Stimulated activated CD8-positive, alpha-beta memory T cell treated with anti-CD3 and anti-CD28 coated beads, Interleukin-7, amount 100 ng/mL, for 24 hours (primary cell): ENCODE results near the gene TMEM250.
A peak's percentile ranks its signal among the peaks of the same experiment; 100 is the strongest.
"Not testable (repeated sequence)": the region's sequence is repeated elsewhere in the genome, so short reads cannot be mapped to it uniquely, and the experiment has no call there.

Source experiments
- DNase-seq: peaks from one replicate; pipeline ENCODE4 v3.0.0-alpha.2; 2020; ENCODE audit warnings: low read depth

Gene TMEM250

GRCh38 chr9:136118320-136119060, at the start of gene TMEM250:
TMEM250 (minus strand) TSS chr9:136118875; CDS start chr9:136116900, 1,975 bp downstream.
- DNase-seq, result peak; percentile 90

DNA sequence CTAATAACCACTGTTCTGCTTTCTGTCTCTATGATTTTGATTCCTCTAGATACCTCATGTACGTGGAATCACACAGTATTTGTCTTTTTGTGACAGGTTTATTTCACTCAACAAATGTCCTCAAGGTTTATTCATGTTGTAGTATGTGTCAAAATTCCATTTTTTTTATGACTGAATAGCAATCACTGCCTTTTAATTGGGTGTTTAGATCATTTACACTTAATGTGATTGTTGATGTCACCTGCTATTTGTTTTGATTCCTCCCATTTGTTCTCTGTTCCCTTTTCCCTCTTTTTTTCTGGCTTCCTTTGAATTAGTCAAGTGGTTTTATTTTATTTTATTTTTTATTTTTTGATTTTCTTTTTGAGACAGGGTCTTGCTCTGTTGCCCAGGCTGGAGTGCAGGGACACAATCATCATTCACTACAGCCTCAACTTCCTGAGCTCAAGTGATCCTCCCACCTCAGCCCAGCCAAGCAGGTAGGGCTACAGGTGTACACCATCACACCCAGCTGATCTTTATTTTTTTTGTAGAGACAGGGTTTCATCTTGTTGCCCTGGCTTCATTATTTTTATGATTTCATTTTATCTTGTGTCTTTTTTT, 44.7 kb upstream of the TMEM250 start:
- DNase-seq, result no peak

DNA sequence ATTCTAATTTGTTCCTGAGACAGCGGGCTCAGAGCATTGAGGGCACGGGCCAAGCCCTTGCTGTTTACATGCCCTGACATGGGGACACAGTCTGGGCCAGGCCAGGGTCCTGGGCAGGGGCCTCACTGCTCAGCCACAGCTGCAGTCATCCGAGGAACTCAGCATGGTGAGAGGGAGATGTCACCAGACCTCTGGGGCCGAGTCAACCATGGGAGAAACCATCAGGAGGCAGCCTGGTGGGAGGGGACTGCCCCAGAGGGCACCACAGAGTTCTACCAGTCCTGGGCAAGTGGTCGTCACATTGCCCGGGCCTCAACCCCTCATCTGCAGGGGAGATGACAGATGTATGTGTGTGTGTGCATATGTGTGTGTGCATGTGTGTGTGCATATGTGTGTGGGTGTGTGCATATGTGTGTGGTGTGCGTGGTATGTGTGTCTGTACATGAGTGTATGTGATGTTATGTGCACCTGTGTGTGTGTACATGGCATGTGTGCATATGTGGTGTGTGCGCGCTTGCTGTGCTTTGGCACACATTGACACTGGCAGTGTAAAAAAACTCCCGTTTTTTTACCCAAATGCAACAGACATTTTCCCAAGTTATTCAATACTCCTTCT, 42.4 kb upstream of the TMEM250 start:
- no peak for DNase-seq

DNA sequence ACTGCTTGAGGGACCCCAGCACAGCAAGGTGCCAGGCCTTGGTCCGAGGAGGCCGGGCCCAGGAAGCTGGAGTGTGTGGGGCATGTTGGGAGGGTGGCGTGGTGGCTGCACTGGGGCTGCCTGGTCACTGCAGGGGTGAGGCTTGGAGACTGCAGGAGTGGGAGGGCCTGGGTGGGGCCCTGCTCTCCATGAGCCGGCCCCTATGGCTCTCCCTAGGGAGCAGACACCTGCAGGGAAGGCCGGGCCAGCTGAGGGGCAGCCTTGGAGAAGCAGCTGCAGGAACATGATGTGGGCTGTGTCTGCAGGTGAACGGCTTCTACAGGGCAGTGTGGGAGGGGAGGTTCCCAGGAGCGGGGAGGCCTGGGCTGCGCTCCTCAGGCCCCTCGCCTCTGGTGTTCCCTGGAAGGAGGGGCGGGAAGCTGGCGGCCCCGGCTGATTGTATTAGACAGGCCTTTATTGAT, 41.7 kb upstream of the TMEM250 start:
- no peak for DNase-seq

GRCh38 chr9:136159851-136160250, 41.2 kb upstream of the TMEM250 start:
- DNase-seq, result no peak

DNA sequence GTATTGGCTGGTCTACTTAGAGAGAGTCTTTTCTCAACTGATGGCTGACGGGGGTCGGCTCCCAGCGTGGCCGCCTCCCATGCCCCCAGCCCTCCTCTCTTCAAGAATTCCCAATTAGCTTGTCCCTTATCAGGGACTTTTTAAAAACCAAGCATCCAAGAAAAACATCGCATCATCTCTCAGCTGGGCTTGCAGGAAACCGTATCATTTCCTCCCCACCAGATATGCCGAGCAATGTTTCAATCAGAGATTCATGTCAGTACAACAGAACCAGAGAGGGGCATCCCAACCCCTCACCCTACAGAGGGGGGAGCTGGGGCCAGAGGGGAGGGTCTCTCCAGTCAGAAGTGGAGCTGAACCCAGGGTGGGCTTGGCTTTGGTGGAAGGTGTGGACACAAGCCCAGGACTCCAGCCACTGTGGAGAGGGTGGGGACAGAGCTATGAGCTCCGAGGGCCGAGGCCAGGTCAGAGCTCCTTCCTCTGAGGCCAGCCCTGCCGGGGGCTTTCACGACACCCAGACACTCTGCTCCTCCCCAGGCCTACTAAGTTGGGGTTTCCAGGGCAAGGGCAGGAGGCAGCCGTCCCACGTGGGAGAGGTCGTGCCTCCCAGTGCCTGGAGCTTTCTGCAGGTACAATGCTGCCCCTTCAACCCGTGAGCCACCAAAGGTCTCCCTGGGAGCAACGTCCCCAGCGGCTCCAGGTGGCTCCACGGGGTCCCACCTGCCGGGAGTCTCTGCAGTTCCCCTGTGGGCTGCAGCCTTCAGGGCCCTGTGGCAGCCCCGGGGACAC, 39.0 kb upstream of the TMEM250 start:
- DNase-seq, result no peak

DNA sequence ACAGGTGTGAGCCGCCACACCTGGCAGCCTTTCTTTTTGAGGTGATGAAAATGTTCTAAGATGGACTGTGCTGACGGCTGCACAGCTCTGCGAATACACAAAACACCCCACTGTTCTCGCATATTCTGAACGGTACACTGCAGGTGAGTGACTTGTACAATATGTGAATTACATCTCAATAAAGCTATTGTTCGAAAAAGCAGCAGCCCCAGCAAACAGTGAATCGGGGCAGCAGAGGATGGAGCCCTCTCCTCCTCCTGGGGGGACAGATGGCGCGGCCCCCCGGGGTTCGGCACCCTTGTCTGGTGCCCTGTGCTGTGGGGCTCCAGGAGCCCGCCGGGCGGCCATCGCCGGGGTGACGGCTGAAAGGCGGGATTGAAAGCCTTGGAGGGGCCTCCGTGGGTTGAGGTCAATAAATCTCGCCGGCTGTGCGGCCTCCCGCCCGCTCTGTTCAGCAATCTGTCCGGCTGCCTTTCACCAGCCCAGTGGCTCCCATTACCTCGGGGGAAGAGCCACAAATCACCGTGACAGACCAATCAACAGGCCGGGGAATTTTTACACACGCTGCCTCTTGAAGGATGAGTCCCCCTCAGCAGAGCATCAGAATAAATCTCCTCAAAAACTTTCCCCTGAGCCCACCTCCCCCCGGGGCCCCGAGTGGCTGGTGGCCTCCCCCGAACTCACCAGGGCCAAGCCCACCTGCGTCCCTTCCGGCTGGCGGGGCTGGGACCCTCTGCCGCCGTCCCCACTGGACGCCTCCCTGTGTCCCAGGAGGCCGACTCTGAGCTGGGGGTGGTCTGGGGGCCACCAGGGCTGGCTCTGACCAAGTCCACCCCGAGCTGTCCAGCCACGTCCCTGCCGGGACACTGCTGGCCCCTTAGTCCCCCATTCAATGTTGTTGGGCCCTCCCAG, 37.8 kb upstream of the TMEM250 start:
- DNase-seq, result no peak

- DNase-seq, result no peak
Measured at GRCh38 chr9:136155576-136155975, 36.9 kb upstream of the TMEM250 start.

- no peak for DNase-seq
Measured at GRCh38 chr9:136154943-136155342, 36.3 kb upstream of the TMEM250 start.

GRCh38 chr9:136153381-136154065, 34.8 kb upstream of the TMEM250 start:
- DNase-seq, result no peak

DNA sequence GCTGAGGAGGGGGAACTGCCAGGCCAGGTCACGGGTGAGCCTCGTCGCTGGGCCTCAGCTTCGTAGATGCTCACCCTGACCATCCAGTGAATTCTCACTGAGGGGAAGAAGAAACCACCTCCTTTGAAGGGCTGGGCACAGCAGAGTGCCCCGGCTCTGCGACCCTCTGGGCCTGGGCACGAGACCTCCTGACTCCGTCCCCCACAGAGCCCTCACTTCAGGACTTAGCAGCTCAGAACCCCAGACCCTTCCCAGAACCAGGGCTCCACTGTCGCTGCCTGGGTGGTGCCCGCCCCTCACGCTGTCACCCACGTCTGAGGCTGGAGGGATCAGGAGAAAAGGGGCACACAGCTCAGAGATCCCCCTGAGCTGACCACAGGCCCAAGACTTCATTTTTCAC, 34.3 kb upstream of the TMEM250 start:
- DNase-seq, result no peak

- DNase-seq, result no peak
Measured at GRCh38 chr9:136152543-136152866, 33.8 kb upstream of the TMEM250 start.

DNA sequence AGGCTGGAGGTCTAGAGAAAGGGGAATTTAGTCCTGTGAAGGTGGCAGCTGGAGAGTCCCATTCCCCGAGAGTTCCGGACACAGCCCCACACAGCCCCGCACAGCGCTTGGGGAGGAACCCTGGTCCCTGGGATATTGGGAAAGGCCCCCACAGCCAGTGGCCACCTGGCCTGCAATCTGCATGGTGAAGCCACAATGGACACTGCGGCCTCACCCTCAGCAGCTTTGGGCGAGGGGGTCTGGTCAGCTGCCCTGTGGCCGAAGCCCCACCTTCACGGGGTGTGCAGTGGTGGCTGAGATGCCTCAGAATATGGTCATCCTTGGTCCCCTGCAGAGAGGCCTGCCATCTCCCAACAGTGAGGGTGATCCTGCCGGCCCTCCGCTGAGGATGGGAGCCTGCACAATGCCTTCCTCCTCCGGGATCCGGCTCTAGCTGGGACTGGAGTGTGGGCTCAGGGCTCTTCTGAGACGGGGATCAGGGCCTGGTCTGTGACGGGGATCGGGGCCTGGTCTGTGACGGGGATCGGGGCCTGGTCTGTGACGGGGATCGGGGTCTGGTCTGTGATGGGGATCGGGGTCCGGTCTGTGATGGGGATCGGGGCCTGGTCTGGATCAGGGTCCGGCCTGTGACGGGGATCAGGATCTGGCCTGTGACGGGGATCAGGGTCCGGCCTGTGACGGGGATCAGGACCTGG, 33.3 kb upstream of the TMEM250 start:
- DNase-seq, result no peak

- DNase-seq, result no peak
Measured at GRCh38 chr9:136151214-136151804, 32.6 kb upstream of the TMEM250 start.

DNA sequence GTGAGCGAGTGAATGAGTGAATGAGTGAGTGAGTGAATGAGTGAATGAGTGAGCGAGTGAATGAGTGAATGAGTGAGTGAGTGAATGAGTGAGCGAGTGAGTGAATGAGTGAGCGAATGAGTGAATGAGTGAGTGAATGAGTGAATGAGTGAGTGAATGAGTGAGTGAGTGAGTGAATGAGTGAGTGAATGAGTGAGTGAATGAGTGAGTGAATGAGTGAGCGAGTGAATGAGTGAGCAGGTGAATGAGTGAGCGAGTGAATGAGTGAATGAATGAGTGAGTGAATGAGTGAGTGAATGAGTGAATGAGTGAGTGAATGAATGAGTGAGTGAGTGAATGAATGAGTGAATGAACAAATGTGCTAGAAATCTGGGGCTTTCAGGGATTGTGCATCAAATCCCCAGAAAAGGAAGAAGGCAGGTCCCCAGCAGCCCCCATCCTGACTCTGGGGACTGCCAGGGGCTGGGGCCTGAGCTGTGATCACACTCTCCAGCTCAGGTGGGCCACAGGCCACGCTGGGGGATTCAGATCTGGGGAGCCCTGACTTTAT, 32.1 kb upstream of the TMEM250 start:
- DNase-seq, result not testable (repeated sequence)

- DNase-seq, result no peak
Measured at GRCh38 chr9:136149853-136150252, 31.2 kb upstream of the TMEM250 start.

GRCh38 chr9:136149337-136149736, 30.7 kb upstream of the TMEM250 start:
- no peak for DNase-seq

GRCh38 chr9:136148766-136149165, 30.1 kb upstream of the TMEM250 start:
- no peak for DNase-seq

GRCh38 chr9:136147890-136148714, 29.4 kb upstream of the TMEM250 start:
- DNase-seq, result no peak
